SKM-1 (cell line): Measurements from ENCODE around the gene OR6C4.
"Not testable (repeated sequence)": the region's sequence is repeated elsewhere in the genome, so short reads cannot be mapped to it uniquely, and the experiment has no call there.

ENCODE experiments used
- DNase-seq: peaks from one replicate; lab custom pipeline; 2025; ENCODE audit not compliant: unreplicated experiment; lab: John Stamatoyannopoulos, UW

Gene OR6C4

GRCh38 chr12:55549302-55549701 lies at the start of gene OR6C4:
Gene OR6C4, plus strand, starts transcription at chr12:55549602. Its CDS starts 1,625 bp downstream, at chr12:55551227.
- DNase-seq = no peak

GRCh38 chr12:55499810-55500252 lies 49.6 kb upstream of the OR6C4 start:
- no peak for DNase-seq

DNA sequence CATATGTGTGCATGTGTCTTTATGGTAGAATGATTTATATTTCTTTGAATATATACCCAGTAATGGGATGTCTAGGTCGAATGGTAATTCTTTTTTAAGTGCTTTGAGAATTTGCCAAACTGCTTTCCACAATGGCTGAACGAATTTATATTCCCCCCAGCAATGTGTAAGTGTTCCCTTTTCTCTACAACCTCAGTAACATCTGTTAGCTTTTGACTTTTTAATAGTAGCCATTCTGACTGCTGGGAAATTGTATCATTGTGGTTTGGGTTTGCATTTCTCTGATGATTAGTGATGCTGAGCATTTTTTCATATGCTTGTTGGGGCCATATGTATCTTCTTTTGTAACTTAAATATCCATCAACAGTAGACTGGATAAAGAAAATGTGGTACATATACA lies 47.8 kb upstream of the OR6C4 start:
- DNase-seq = no peak

DNA sequence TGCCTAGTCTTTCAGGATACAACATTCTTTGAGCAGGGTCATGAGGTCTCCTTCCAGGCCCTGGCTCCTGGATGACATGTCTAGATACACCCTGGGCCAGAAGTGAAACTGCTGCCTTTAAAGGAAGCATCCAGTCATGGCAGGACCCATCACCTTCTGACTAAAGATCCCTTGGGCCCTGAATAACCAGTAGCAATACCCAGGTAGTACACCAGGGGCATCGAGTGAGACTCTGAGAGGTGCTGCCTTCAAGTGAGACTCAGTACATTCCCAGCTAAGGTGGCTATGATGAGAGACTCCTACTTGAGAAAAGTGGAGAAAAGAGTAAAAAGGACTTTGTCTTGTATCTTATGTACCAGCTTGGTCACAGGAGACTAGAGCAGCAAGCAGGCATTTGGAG lies 33.7 kb upstream of the OR6C4 start:
- DNase-seq = no peak

- no peak for DNase-seq
These were observed 33.0 kb upstream of the OR6C4 start for GRCh38 chr12:55516391-55516790.

DNA sequence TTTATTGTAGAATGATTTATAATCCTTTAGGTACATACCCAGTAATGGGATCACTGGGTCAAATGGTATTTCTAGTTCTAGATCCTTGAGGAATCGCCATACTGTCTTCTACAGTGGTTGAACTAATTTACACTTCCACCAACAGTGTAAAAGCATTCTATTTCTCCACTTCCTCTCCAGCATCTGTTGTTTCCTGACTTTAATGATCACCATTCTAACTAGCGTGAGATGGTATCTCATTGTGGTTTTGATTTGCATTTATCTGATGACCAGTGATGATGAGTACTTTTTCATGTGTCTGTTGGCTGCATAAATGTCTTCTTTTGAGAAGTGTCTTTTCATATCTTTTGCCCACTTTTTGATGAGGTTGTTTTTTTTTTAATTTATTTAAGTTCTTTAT lies 1.2 kb upstream of the OR6C4 start:
- DNase-seq = not testable (repeated sequence)

DNA sequence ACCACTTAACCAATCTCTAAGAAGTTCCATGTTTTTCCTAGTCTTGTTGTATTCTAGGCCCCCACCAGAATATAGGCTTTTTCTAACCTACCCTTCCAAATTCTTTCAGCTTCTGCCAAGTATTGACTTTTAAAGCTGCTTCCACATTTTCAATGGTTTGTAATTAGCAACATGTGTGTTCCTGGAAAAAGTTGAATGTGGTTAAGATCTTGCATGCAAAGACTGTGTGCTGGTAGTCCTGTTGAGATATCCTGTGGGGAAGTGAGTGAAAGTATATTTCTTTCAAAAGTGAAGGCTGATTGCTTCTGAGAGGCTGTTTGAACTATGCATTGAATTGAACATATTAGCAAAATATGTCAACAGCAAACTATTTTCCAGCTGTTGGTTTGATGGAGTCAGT lies 646 bp upstream of the OR6C4 start:
- no peak for DNase-seq

DNA sequence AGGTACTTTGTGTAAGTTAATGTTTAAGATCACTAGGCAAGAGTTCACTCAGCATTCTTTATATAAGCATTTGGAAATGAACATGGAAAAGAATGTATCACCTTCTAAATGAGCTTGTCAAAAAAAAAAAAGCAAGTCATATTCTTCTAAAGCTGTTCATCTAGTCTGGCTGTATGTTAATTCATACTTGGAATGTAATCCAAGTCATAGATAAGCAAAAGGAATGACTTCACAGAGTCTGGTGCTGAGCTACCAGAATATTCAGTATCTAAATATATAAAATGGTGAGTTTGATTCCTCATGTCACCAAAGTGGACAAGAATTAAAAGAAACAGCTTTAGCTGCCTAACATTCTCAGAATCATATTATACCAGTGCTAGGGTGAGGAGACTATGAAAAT lies 4.9 kb downstream of the OR6C4 start:
- no peak for DNase-seq

GRCh38 chr12:55570060-55570459 lies 20.7 kb downstream of the OR6C4 start:
- DNase-seq = not testable (repeated sequence)

- not testable (repeated sequence) for DNase-seq
These were observed 21.3 kb downstream of the OR6C4 start for GRCh38 chr12:55570689-55571088.

- DNase-seq = no peak
These were observed 22.8 kb downstream of the OR6C4 start, which contains the start of gene OR2AP1 for GRCh38 chr12:55572168-55572567. Gene OR2AP1, plus strand, starts transcription at chr12:55572468. Its CDS starts 1,947 bp downstream, at chr12:55574415.

- DNase-seq = no peak
These were observed 32.7 kb downstream of the OR6C4 start for GRCh38 chr12:55582066-55582465.

DNA sequence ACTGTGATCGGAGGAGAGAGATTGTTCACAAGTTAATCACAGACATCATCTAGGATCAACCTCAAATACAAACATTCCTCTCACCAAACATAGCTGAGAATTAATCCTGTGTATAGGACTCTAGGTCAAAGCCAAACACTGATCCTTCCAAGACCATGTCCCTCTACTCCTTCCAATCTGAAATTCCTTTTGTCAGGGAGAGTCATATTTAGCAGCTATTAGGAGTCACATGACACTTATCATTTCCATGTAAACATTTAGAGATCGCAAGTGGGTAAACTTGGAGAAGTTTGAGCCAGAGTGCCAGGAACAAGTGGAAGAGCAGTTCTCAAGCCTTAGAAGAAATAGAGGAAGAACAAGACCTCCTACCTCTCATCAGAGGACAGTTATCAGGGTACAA lies 36.4 kb downstream of the OR6C4 start:
- DNase-seq = no peak

GRCh38 chr12:55590152-55590551 lies 40.8 kb downstream of the OR6C4 start:
- DNase-seq = not testable (repeated sequence)
